PC-3 (cell line): Measurements from ENCODE around the gene CCDC38. TPM values are rescaled to one million over a fixed set of nuclear protein-coding genes. Genes with fewer than 3 reads are reported as not detected.

Experiments
- ATAC-seq: fragments of 200-7000 bp; cut with Tn5 transposase; 2 replicates; pipeline ENCODE4 v1.9.1; 2020; ENCODE audit warnings: mild to moderate bottlenecking, moderate library complexity
- BruUV-seq: library from RNA; stranded (reverse); fragments of 400-500 nt; replicated peaks from 2 replicates; lab custom pipeline; 2021; lab: Mats Ljungman, UMichigan
- CTCF ChIA-PET: fragments of 300-600 bp; sonication (Branson Sonifier 250); formaldehyde crosslinking; loops from one replicate; lab custom pipeline; 2022; ENCODE audit warnings: antibody characterized with exemption; lab: Charles Lee
- POLR2A ChIA-PET: fragments of 300-600 bp; sonication (Branson Sonifier 250); formaldehyde crosslinking; loops from one replicate; lab custom pipeline; 2022; ENCODE audit warnings: antibody characterized with exemption; ENCODE audit not compliant: unreplicated experiment; lab: Charles Lee
- DNase-seq: peaks from one replicate; pipeline ENCODE4 v3.0.0-alpha.2; 2015
- H2AFZ ChIP-seq: fragments of 300-600 bp; sonication (generic); 2 replicates; pipeline ENCODE4 v1.6.0; 2016; ENCODE audit warnings: antibody characterized with exemption, low read length
- H3F3A ChIP-seq: fragments of 300-600 bp; sonication (generic); one replicate; pipeline ENCODE4 v1.6.0; 2017; ENCODE audit warnings: antibody characterized with exemption, low read length, control low read depth, mild to moderate bottlenecking; ENCODE audit not compliant: unreplicated experiment
- H3K27ac ChIP-seq: fragments of 300-600 bp; sonication (generic); 2 replicates; pipeline ENCODE4 v1.5.1; 2016; ENCODE audit warnings: mild to moderate bottlenecking, low read length
- H3K27me3 ChIP-seq: fragments of 300-600 bp; sonication (generic); 2 replicates; pipeline ENCODE4 v1.6.1; 2016; ENCODE audit warnings: low read length, mixed read lengths
- H3K36me3 ChIP-seq: fragments of 300-600 bp; sonication (generic); 2 replicates; pipeline ENCODE4 v1.6.1; 2016; ENCODE audit warnings: low read depth, mixed run types, low read length, mixed read lengths
- H3K4me1 ChIP-seq: fragments of 300-600 bp; sonication (generic); 2 replicates; pipeline ENCODE4 v1.5.1; 2016; ENCODE audit warnings: low read length; ENCODE audit not compliant: insufficient read depth
- H3K4me2 ChIP-seq: fragments of 300-600 bp; sonication (generic); 2 replicates; pipeline ENCODE4 v1.6.0; 2016; ENCODE audit warnings: low read length
- H3K4me3 ChIP-seq: fragments of 300-600 bp; sonication (generic); 2 replicates; pipeline ENCODE4 v1.5.1; 2016; ENCODE audit warnings: mild to moderate bottlenecking, low read length, mixed read lengths
- H3K79me2 ChIP-seq: fragments of 300-600 bp; sonication (generic); 2 replicates; pipeline ENCODE4 v1.6.1; 2017; ENCODE audit warnings: low read length, mixed read lengths
- H3K9ac ChIP-seq: fragments of 300-600 bp; sonication (generic); 2 replicates; pipeline ENCODE4 v1.6.0; 2016; ENCODE audit warnings: mild to moderate bottlenecking, low read length
- H3K9me2 ChIP-seq: fragments of 300-600 bp; sonication (generic); replicated peaks from 2 replicates; pipeline ENCODE4 v1.6.1; 2016; ENCODE audit warnings: mixed run types, low read length, mixed read lengths
- H3K9me3 ChIP-seq: fragments of 300-600 bp; sonication (generic); 2 replicates; pipeline ENCODE4 v1.6.1; 2016; ENCODE audit warnings: low read length, mixed read lengths
- H4K20me1 ChIP-seq: fragments of 300-600 bp; sonication (generic); 2 replicates; pipeline ENCODE4 v1.6.1; 2016; ENCODE audit warnings: low read length, mixed read lengths
- CTCF ChIP-seq: fragments of 300-600 bp; sonication (generic); conservative IDR thresholded peaks from 2 replicates; pipeline ENCODE4 v1.5.1; 2017; ENCODE audit warnings: antibody characterized with exemption, low read depth, mild to moderate bottlenecking, low read length
- EZH2 ChIP-seq: fragments of 300-600 bp; sonication (generic); IDR thresholded peaks from one replicate; pipeline ENCODE4 v1.6.1; 2017; ENCODE audit warnings: antibody characterized with exemption, mild to moderate bottlenecking, low read length; ENCODE audit not compliant: unreplicated experiment
- EZH2phosphoT487 ChIP-seq: fragments of 300-600 bp; sonication (generic); IDR thresholded peaks from 2 replicates; pipeline ENCODE4 v1.6.1; 2018; ENCODE audit warnings: mild to moderate bottlenecking, antibody characterized with exemption, low read length, borderline replicate concordance
- intact Hi-C: fragments of 100-400 bp; cut with micrococcal nuclease; formaldehyde crosslinking; loops from 2 replicates; pipeline ENCODE4 v1.9.0; 2023
- total RNA-seq: library from RNA; depleted of rRNA; stranded (reverse); fragments of >200 nt; gene quantifications from 2 replicates; pipeline ENCODE4 v1.2.3, GENCODE V29; 2014

Gene CCDC38
- total RNA-seq, 1 experiment from 2014 or later: not detected

GRCh38 chr12:95980437-95980836 is 38.0 kb upstream of the CCDC38 start:
- Histone ChIP-seq H3K27ac (no peak overlapping the region), H3K4me1 (no peaks in the 10 kb centered on the region), H3K36me3 (no peaks in the 10 kb centered on the region), H3F3A (no peaks in the 10 kb centered on the region), H3K9me2 (no peaks in the 10 kb centered on the region), H3K4me3 (no peak overlapping the region), H4K20me1 (no peaks in the 10 kb centered on the region), H3K9ac (no peak overlapping the region), H3K9me3 (no peaks in the 10 kb centered on the region), H2AFZ (no peak overlapping the region), H3K4me2 (no peak overlapping the region), H3K79me2 (no peaks in the 10 kb centered on the region), H3K27me3 (no peaks in the 10 kb centered on the region)
- DNase-seq (no peak), ATAC-seq (no peak)
- intact Hi-C loops: no loop called here
- CTCF ChIA-PET: no interaction called here
- POLR2A ChIA-PET: no interaction called here
- no peak for TF ChIP-seq EZH2phosphoT487
- BruUV-seq: no TSS peak

- H4K20me1 ChIP-seq: no peaks in the 10 kb centered on the region
- H3K36me3 ChIP-seq: no peaks in the 10 kb centered on the region
- BruUV-seq: no TSS peak
- no peak for DNase-seq
- H3K4me1 ChIP-seq: no peaks in the 10 kb centered on the region
- H3F3A ChIP-seq: no peaks in the 10 kb centered on the region
- POLR2A ChIA-PET: no interaction called here
- H3K9ac ChIP-seq: no peak overlapping the region
- H3K27ac ChIP-seq: no peak overlapping the region
- no peak overlapping the region for H2AFZ ChIP-seq
- CTCF ChIA-PET: no interaction called here
- intact Hi-C loops: no loop called here
- H3K9me2 ChIP-seq: no peaks in the 10 kb centered on the region
- H3K9me3 ChIP-seq: no peaks in the 10 kb centered on the region
- H3K27me3 ChIP-seq: no peaks in the 10 kb centered on the region
- no peaks in the 10 kb centered on the region for H3K79me2 ChIP-seq
- H3K4me2 ChIP-seq: no peak overlapping the region
- TF ChIP-seq EZH2 (no peak), EZH2phosphoT487 (no peak), CTCF (no peak)
- ATAC-seq: no peak
- no peak overlapping the region for H3K4me3 ChIP-seq
Measured at GRCh38 chr12:95978774-95979173, 36.4 kb upstream of the CCDC38 start.

- Histone ChIP-seq H3K36me3 (no peaks in the 10 kb centered on the region), H3K9me3 (no peaks in the 10 kb centered on the region), H3K27me3 (no peaks in the 10 kb centered on the region), H2AFZ (no peak overlapping the region), H3K4me2 (no peak overlapping the region), H3K9me2 (no peaks in the 10 kb centered on the region), H3K27ac (no peak overlapping the region), H3F3A (no peaks in the 10 kb centered on the region), H4K20me1 (no peaks in the 10 kb centered on the region), H3K4me3 (no peak overlapping the region), H3K9ac (no peak overlapping the region), H3K4me1 (no peaks in the 10 kb centered on the region), H3K79me2 (no peaks in the 10 kb centered on the region)
- ChIA-PET POLR2A (no interaction called here), CTCF (no interaction called here)
- no TSS peak for BruUV-seq
- no peak for TF ChIP-seq EZH2phosphoT487
- no peak for TF ChIP-seq CTCF
- no peak for TF ChIP-seq EZH2
- ATAC-seq: no peak
- intact Hi-C loops: no loop called here
- DNase-seq: no peak
Measured at GRCh38 chr12:95978351-95978750, 35.9 kb upstream of the CCDC38 start.
